Ovary (tissue), 9 donors: ENCODE results near the gene VEGFB. TPM values are rescaled to one million over a fixed set of nuclear protein-coding genes. Genes with fewer than 3 reads are reported as not detected.

ENCODE experiments used
- DNase-seq, 5 donors: peaks; one replicate each; pipeline ENCODE4 v3.0.0-alpha.2; 2019 to 2020
- H3K27ac ChIP-seq, 2 donors: fragments of 200-600 bp; one replicate each; pipeline versions ENCODE4 v1.5.1 to v1.8.0; 2019 to 2022
- H3K27me3 ChIP-seq: fragments of 200-600 bp; one replicate; pipeline ENCODE4 v1.8.0; 2022
- H3K36me3 ChIP-seq: fragments of 200-600 bp; sonication (generic); one replicate; pipeline ENCODE4 v1.5.1; 2019
- H3K4me1 ChIP-seq: one replicate; pipeline ENCODE4 v1.8.1; 2013; ENCODE audit warnings: mild to moderate bottlenecking, moderate library complexity; ENCODE audit not compliant: insufficient read depth
- H3K4me3 ChIP-seq: fragments of 200-600 bp; sonication (generic); one replicate; pipeline ENCODE4 v1.5.1; 2017
- H3K9me3 ChIP-seq, 2 donors: fragments of 200-600 bp in 1 of 2; sonication (generic) in 1 of 2; one replicate each; pipeline versions ENCODE4 v1.5.1 to v1.8.1; 2013 to 2019; ENCODE audit warnings: mild to moderate bottlenecking in 1 of 2, moderate library complexity in 1 of 2
- EP300 ChIP-seq: sonication (generic); formaldehyde crosslinking; IDR thresholded peaks from one replicate; pipeline ENCODE4 v1.6.1; 2017; ENCODE audit warnings: antibody characterized with exemption
- POLR2A ChIP-seq: fragments of 450-650 bp; IDR thresholded peaks from one replicate; pipeline ENCODE4 v1.6.1; 2017; ENCODE audit warnings: antibody characterized with exemption, mild to moderate bottlenecking, moderate library complexity
- WGBS, 3 donors: extraction: QIAGEN DNeasy Blood & Tissue Kit in 1 of 3; methylation state at CpG; one replicate each; pipeline versions ENCODE4 v1.1.5 to v1.1.7; 2013 to 2017; 5-methylcytosine and 5-hydroxymethylcytosine counted together
- intact Hi-C, 4 donors: fragments of 100-400 bp; cut with DNase I; formaldehyde crosslinking; loops; one replicate each; pipeline versions ENCODE4 v1.11.0 to v1.15.1; 2022 to 2023
- polyA plus RNA-seq, 2 donors: library from polyadenylated mRNA; stranded (reverse); fragments of 200-250 nt in 1 of 2; fragments of 350-450 nt in 1 of 2; fragmentation: Illumina TruSeq in 1 of 2; extraction: RNeasy Lipid Tissue Mini Kit (QIAGEN cat#74804) in 1 of 2; gene quantifications; one replicate each; pipeline ENCODE4 v1.2.3, GENCODE V29; 2013 to 2014
- total RNA-seq, 7 donors: library from RNA; depleted of rRNA in 2 of 7; stranded (reverse); fragments of >200 nt in 2 of 7; fragmentation: NEBNext Ultra II Directional in 3 of 7; extraction: Animal tissue kit (Norgen Biotek cat#: 25700) in 3 of 7; gene quantifications; one replicate each; pipeline versions ENCODE4 v1.1.0 to v1.2.4, GENCODE V29; 2016 to 2023
- TF ChIP-seq, protein P1 (sequence below), 3 donors: fragments of 450-650 bp in 2 of 3; fragments of 200-600 bp in 1 of 3; IDR thresholded peaks; one replicate each; pipeline versions ENCODE4 v1.5.1 to v1.8.0; 2016 to 2022; ENCODE audit warnings: antibody characterized with exemption in 3 of 3, mild to moderate bottlenecking in 1 of 3
- donor health status: DM: no; HTN: no; CAD: no; lungs with moderate emphysema.
- donor health status: DM: no; HTN: no; CAD: no.
- donor health status: Bipolar disorder and iron deficiency.
- donor health status: DM: yes; HTN: yes; CAD: no.
- donor health status: DM: no; HTN: no; CAD: no.
- donor health status: DM: yes; HTN: yes; CAD: no.

The VEGFB gene
- total and polyA plus RNA-seq, 9 donors, result 27.4 to 164 (median 124) TPM

DNA sequence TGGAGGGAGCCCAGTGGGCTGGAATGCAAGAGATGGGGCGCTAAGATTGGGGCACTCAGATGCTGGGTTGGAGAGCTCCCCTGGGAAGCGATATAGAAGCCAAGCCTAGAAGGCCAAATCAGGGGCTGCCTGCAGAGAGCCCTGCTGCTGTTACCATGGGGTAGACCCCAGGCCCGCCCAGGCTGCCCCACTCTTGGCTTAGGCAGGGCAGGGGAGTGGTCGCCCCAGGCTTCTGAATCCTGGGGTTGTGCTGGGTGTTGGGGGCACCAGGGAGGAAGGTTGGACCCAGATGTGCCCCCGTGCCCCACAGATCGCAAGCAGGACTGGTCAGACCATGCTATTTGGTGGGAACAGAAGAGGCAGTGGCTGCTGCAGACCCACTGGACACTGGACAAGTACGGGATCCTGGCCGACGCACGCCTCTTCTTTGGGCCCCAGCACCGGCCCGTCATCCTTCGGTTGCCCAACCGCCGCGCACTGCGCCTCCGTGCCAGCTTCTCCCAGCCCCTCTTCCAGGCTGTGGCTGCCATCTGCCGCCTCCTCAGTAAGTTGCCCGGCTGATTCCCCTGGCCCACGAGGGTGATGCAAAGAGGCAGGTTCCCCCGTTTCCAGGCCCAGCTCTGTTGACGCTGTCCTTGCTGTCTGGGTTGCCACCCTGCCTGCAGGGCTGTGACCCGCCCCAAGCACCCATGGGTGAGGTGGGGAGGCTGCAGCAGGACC, 23.9 kb upstream of the VEGFB start:
- 93 to 95% (median 94%) methylated on average over 23 to 24 of the region's 24 CpGs for WGBS, 3 donors

DNA sequence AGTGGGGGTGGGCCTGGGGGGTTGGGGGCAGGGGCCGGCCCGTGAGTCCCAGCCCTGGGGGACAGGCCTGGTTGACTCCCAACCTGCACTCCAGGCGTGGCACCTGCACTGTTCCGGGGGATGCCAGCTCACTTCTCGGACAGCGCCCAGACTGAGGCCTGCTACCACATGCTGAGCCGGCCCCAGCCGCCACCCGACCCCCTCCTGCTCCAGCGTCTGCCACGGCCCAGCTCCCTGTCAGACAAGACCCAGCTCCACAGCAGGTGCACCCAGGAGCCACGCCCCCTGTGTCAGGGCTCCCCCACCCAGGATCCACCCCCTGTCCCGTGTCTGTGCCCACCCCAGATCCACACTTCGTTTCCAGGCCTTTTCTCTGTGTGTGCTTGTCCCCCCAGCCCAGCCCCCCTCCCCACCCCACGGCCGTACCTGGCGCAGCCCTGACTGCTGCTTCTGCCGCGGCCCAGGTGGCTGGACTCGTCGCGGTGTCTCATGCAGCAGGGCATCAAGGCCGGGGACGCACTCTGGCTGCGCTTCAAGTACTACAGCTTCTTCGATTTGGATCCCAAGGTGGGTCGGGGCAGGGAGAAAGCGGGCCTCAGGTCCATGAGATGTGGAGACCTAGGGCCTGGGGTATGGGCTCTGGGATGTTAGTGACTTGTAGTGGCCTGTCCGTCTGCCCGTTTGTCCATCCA, 23.1 kb upstream of the VEGFB start:
- H3K36me3 ChIP-seq, result no peaks in the 10 kb centered on the region
- no peaks in the 10 kb centered on the region for H3K9me3 ChIP-seq
- no peaks in the 10 kb centered on the region for H3K27me3 ChIP-seq
- H3K27ac ChIP-seq, result no peak overlapping the region
- TF ChIP-seq, protein P1, sequence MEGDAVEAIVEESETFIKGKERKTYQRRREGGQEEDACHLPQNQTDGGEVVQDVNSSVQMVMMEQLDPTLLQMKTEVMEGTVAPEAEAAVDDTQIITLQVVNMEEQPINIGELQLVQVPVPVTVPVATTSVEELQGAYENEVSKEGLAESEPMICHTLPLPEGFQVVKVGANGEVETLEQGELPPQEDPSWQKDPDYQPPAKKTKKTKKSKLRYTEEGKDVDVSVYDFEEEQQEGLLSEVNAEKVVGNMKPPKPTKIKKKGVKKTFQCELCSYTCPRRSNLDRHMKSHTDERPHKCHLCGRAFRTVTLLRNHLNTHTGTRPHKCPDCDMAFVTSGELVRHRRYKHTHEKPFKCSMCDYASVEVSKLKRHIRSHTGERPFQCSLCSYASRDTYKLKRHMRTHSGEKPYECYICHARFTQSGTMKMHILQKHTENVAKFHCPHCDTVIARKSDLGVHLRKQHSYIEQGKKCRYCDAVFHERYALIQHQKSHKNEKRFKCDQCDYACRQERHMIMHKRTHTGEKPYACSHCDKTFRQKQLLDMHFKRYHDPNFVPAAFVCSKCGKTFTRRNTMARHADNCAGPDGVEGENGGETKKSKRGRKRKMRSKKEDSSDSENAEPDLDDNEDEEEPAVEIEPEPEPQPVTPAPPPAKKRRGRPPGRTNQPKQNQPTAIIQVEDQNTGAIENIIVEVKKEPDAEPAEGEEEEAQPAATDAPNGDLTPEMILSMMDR (IDR thresholded peaks at IDR 0.05), result no peak
- TF ChIP-seq EP300, result no peak
- TF ChIP-seq POLR2A, result no peak
- peaks cover 4% of the 10 kb centered on the region for H3K4me1 ChIP-seq
- WGBS, 3 donors, result 82 to 89% (median 84%) methylated on average over 27 to 30 of the region's 30 CpGs
- intact Hi-C loops, result no loop called here
- no peak overlapping the region for H3K4me3 ChIP-seq
- DNase-seq, result no peak

More for the DNA sequence above, 23.9 kb upstream of the VEGFB start:
- Histone ChIP-seq H3K36me3 (no peaks in the 10 kb centered on the region), H3K9me3 (no peaks in the 10 kb centered on the region), H3K27ac (no peak overlapping the region), H3K27me3 (no peaks in the 10 kb centered on the region), H3K4me1 (peaks cover 4% of the 10 kb centered on the region), H3K4me3 (no peak overlapping the region)
- intact Hi-C loops, result no loop called here
- TF ChIP-seq, protein P1 (IDR thresholded peaks at IDR 0.05), result no peak
- TF ChIP-seq POLR2A (no peak), EP300 (no peak)
- DNase-seq, result no peak

DNA sequence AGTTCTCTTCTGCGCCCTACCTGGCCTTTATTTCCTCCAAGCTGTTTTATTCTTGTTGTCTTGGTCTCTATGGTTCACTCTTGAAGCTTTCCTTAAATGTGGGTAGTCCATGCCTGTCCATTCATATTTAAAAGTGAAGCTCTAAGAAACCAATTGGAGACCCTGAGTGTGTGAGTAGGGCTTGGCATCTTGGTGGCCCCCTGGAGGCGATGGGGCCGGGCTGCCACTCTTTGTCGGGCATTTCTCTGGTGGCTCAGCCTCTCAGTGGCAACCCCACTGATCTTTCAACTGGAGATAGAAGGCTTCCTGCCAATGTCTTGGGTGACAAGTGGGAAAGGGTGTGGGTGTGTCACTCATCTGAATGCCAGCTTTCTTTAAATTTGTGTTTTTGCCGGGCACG, 17.5 kb upstream of the VEGFB start:
- H3K36me3 ChIP-seq, result no peaks in the 10 kb centered on the region
- intact Hi-C loops, result no loop called here
- WGBS, 3 donors, result 78 to 88% (median 86%) methylated on average over 6 of the region's 6 CpGs
- no peaks in the 10 kb centered on the region for H3K9me3 ChIP-seq
- no peak for DNase-seq
- no peak overlapping the region for H3K4me3 ChIP-seq
- H3K27me3 ChIP-seq, result no peaks in the 10 kb centered on the region
- H3K4me1 ChIP-seq, result no peaks in the 10 kb centered on the region
- H3K27ac ChIP-seq, result no peak overlapping the region
- TF ChIP-seq, protein P1 (IDR thresholded peaks at IDR 0.05), result no peak
- TF ChIP-seq EP300, result no peak
- no peak for TF ChIP-seq POLR2A

DNA sequence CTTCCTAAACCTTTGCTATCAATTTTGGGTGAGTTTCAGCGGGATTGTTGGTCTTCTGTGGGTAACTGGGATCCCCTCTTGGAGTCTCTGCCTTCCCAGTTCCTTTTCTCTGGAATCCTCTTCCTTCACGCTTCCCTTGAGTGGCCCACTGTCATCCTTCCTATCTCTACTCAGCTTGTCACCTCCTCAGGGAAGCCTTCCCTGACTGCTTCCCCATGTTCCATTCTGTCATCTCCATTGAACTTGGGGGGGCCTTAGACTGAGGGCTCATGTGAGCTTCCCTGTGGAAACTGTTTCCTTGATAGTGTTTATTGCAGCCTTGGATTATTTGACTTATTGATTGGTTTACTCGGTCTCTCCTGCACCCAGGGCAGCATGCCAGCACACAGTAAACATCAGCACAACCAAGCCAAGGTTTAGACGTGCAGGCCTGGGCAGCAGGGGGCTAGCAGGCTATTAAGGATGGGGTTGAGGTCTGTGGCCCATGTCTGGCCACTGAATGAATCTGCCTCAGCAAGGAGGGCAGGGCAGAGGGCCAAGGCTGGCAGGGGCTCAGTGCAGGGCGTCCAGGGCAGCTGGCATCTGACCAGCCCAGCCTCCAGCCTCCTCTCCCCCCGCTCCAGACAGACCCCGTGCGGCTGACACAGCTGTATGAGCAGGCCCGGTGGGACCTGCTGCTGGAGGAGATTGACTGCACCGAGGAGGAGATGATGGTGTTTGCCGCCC, 15.6 kb upstream of the VEGFB start:
- intact Hi-C loops, result no loop called here
- peaks cover 3% of the 10 kb centered on the region for H3K4me1 ChIP-seq
- H3K27me3 ChIP-seq, result no peaks in the 10 kb centered on the region
- no peak for TF ChIP-seq EP300
- TF ChIP-seq, protein P1 (IDR thresholded peaks at IDR 0.05), result no peak
- TF ChIP-seq POLR2A, result no peak
- WGBS, 3 donors, result 46 to 66% (median 56%) methylated on average over 8 to 11 of the region's 11 CpGs
- no peak overlapping the region for H3K27ac ChIP-seq
- no peaks in the 10 kb centered on the region for H3K9me3 ChIP-seq
- DNase-seq, result peak in 2 of 5 donors; percentile 22 to 29
- no peak overlapping the region for H3K4me3 ChIP-seq
- no peaks in the 10 kb centered on the region for H3K36me3 ChIP-seq
